Neural crest cell (in vitro differentiated cells): Measurements from ENCODE around the gene RGS7. TPM values are rescaled to one million over a fixed set of nuclear protein-coding genes. Genes with fewer than 3 reads are reported as not detected.
"Not testable (repeated sequence)": the region's sequence is repeated elsewhere in the genome, so short reads cannot be mapped to it uniquely, and the experiment has no call there.

ENCODE experiments used
- DNase-seq: peaks from one replicate; pipeline ENCODE4 v3.0.0; 2021; ENCODE audit warnings: low read depth, mixed read lengths, low spot score
- H3K27ac Mint-ChIP-seq: one replicate; pipeline ENCODE4 v1.8.0; 2021; ENCODE audit warnings: mild to moderate bottlenecking, mixed read lengths; ENCODE audit not compliant: unreplicated experiment
- H3K27me3 Mint-ChIP-seq: 2 replicates; pipeline ENCODE4 v1.8.0; 2021; ENCODE audit warnings: low read depth, mild to moderate bottlenecking, mixed read lengths
- H3K36me3 Mint-ChIP-seq: 2 replicates; pipeline ENCODE4 v1.8.0; 2021; ENCODE audit warnings: low read depth, mild to moderate bottlenecking, mixed read lengths
- H3K4me1 Mint-ChIP-seq: 2 replicates; pipeline ENCODE4 v1.8.0; 2021; ENCODE audit warnings: mixed read lengths
- H3K4me3 Mint-ChIP-seq: one replicate; pipeline ENCODE4 v1.8.0; 2021; ENCODE audit warnings: mild to moderate bottlenecking, mixed read lengths
- H3K9me3 Mint-ChIP-seq: 2 replicates; pipeline ENCODE4 v1.8.0; 2021; ENCODE audit warnings: mixed read lengths
- total RNA-seq: library from RNA; stranded (reverse); gene quantifications from 2 replicates; pipeline ENCODE4 v1.2.1, GENCODE V29; 2021
- TF ChIP-seq, protein P1 (sequence below): fragments of 200-600 bp; sonication (generic); conservative IDR thresholded peaks from 2 replicates; pipeline ENCODE4 v1.5.0; 2021; ENCODE audit warnings: antibody characterized with exemption, mild to moderate bottlenecking

The RGS7 gene
- total RNA-seq, 1 donor from 2014 or later: 0.65 TPM

GRCh38 chr1:241229711-241230110, 127.3 kb downstream of the RGS7 start:
- TF ChIP-seq, protein P1, sequence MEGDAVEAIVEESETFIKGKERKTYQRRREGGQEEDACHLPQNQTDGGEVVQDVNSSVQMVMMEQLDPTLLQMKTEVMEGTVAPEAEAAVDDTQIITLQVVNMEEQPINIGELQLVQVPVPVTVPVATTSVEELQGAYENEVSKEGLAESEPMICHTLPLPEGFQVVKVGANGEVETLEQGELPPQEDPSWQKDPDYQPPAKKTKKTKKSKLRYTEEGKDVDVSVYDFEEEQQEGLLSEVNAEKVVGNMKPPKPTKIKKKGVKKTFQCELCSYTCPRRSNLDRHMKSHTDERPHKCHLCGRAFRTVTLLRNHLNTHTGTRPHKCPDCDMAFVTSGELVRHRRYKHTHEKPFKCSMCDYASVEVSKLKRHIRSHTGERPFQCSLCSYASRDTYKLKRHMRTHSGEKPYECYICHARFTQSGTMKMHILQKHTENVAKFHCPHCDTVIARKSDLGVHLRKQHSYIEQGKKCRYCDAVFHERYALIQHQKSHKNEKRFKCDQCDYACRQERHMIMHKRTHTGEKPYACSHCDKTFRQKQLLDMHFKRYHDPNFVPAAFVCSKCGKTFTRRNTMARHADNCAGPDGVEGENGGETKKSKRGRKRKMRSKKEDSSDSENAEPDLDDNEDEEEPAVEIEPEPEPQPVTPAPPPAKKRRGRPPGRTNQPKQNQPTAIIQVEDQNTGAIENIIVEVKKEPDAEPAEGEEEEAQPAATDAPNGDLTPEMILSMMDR: no peak
- no peaks in the 10 kb centered on the region for H3K4me1 Mint-ChIP-seq
- no peaks in the 10 kb centered on the region for H3K36me3 Mint-ChIP-seq
- DNase-seq: no peak
- H3K9me3 Mint-ChIP-seq: no peaks in the 10 kb centered on the region
- H3K27me3 Mint-ChIP-seq: peaks cover 4% of the 10 kb centered on the region
- no peak overlapping the region for H3K4me3 Mint-ChIP-seq
- H3K27ac Mint-ChIP-seq: no peak overlapping the region

- no peaks in the 10 kb centered on the region for H3K36me3 Mint-ChIP-seq
- H3K27ac Mint-ChIP-seq: no peak overlapping the region
- no peaks in the 10 kb centered on the region for H3K4me1 Mint-ChIP-seq
- no peak for DNase-seq
- peaks cover 4% of the 10 kb centered on the region for H3K27me3 Mint-ChIP-seq
- no peak overlapping the region for H3K4me3 Mint-ChIP-seq
- H3K9me3 Mint-ChIP-seq: no peaks in the 10 kb centered on the region
- TF ChIP-seq, protein P1: no peak
These were observed 127.8 kb downstream of the RGS7 start for GRCh38 chr1:241229216-241229615.

DNA sequence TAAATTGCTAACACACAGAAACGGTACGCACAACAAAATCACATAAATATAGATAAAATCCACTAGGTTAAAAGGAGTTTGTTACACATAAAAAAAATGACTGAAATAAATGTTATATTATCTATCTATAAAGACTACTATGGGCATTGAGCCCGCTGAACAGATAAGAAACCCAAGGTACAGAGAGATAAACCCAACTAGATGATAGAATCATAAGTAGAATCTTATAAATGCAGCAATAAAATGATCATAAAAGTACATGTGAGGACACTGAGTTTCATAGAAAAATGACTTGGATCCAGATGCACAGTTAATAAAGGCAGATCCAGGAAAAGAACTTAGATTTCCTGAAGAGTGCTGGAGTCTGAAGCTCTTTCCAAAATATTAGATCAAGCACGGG, 128.7 kb downstream of the RGS7 start:
- Mint-ChIP-seq H3K9me3 (no peaks in the 10 kb centered on the region), H3K4me3 (no peak overlapping the region), H3K27ac (no peak overlapping the region), H3K36me3 (no peaks in the 10 kb centered on the region), H3K27me3 (peaks cover 4% of the 10 kb centered on the region), H3K4me1 (no peaks in the 10 kb centered on the region)
- DNase-seq: no peak
- TF ChIP-seq, protein P1: no peak

GRCh38 chr1:241225741-241226140, 131.3 kb downstream of the RGS7 start:
- H3K4me1 Mint-ChIP-seq: no peaks in the 10 kb centered on the region
- H3K27ac Mint-ChIP-seq: no peak overlapping the region
- TF ChIP-seq, protein P1: no peak
- H3K9me3 Mint-ChIP-seq: no peaks in the 10 kb centered on the region
- no peak overlapping the region for H3K4me3 Mint-ChIP-seq
- peaks cover 4% of the 10 kb centered on the region for H3K27me3 Mint-ChIP-seq
- no peak for DNase-seq
- no peaks in the 10 kb centered on the region for H3K36me3 Mint-ChIP-seq

- not testable (repeated sequence) for H3K4me3 Mint-ChIP-seq, DNase-seq, H3K27me3 Mint-ChIP-seq, H3K9me3 Mint-ChIP-seq, H3K36me3 Mint-ChIP-seq, H3K4me1 Mint-ChIP-seq, H3K27ac Mint-ChIP-seq
These were observed 132.8 kb downstream of the RGS7 start for GRCh38 chr1:241224189-241224588.

DNA sequence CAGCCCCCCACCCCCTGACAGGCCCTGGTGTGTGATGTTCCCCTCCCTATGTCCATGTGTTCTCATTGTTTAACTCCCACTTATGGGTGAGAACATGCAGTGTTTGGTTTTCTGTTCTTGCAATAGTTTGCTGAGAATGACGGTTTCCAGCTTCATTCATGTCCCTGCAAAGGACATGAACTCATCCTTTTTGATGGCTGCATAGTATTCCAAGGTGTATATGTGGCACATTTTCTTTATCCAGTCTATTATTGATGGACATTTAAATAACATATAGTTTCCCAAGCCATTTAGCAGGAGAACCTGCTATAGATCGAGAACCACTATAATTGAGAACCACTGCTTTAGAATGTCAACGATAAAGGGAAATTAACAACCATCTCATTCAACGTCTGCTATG, 134.2 kb downstream of the RGS7 start:
- not testable (repeated sequence) for H3K27me3 Mint-ChIP-seq, H3K36me3 Mint-ChIP-seq, DNase-seq, H3K27ac Mint-ChIP-seq, H3K9me3 Mint-ChIP-seq, H3K4me3 Mint-ChIP-seq, H3K4me1 Mint-ChIP-seq

DNA sequence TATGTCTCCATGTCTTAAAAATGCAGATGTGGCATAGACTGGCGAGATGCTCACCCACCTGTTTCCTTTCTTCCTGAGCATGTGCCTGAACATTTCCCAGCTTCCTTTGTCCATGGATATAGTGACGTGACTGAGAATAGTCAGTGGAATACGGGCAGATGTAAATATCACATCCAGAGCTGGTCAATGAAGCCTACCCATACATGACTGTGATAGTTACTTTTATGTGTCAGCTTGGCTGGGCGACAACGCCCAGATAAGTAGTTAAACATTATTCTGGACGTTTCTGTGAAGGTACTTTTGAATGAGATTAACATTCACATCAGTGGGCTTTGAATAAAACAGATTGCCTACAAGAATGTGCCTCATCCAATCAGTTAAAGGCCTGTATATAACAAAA, 135.7 kb downstream of the RGS7 start:
- no peak overlapping the region for H3K4me3 Mint-ChIP-seq
- TF ChIP-seq, protein P1: no peak
- H3K27me3 Mint-ChIP-seq: peaks cover 5% of the 10 kb centered on the region
- H3K9me3 Mint-ChIP-seq: no peaks in the 10 kb centered on the region
- H3K36me3 Mint-ChIP-seq: no peaks in the 10 kb centered on the region
- DNase-seq: no peak
- H3K27ac Mint-ChIP-seq: no peak overlapping the region
- no peaks in the 10 kb centered on the region for H3K4me1 Mint-ChIP-seq

DNA sequence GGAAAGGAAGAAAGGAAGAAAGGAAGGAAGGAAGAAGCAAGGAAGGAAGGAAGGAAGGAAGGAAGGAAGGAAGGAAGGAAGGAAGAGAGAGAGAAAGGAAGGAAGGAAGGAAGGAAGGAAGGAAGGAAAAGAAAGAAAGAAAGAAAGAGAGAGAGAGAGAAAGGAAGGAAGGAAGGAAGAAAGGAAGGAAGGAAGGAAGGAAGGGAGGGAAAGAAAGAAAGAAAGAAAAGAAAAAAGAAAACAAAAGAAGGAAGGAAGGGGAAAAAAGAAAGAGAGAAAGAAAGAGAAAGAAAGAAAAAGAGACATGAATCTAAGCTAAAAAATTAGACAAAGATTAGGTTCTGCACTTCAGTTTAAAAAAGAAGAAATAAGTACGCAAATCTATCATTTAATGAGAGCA, 136.1 kb downstream of the RGS7 start:
- H3K27me3 Mint-ChIP-seq, H3K36me3 Mint-ChIP-seq, H3K27ac Mint-ChIP-seq, H3K4me1 Mint-ChIP-seq, DNase-seq, H3K9me3 Mint-ChIP-seq, H3K4me3 Mint-ChIP-seq: not testable (repeated sequence)
